Neural cell (in vitro differentiated cells): Measurements from ENCODE around the gene GFRA1. TPM values are rescaled to one million over a fixed set of nuclear protein-coding genes. Genes with fewer than 3 reads are reported as not detected.

Experiments used
- H2AFZ ChIP-seq: fragments of 200-600, 300-800 bp; sonication (generic), shearing (Covaris generic); 2 replicates; pipeline ENCODE4 v1.6.0; 2014; ENCODE audit warnings: low read depth, mild to moderate bottlenecking, antibody characterized with exemption, low read length, moderate library complexity
- H3F3A ChIP-seq: fragments of 200-600 bp; shearing (Covaris generic); 2 replicates; pipeline ENCODE4 v1.6.1; 2016; ENCODE audit warnings: mild to moderate bottlenecking, moderate library complexity, mixed read lengths, antibody characterized with exemption, low read length; ENCODE audit not compliant: insufficient read depth, poor library complexity, severe bottlenecking
- H3K27ac ChIP-seq: fragments of 200-600, 300-800 bp; sonication (generic), shearing (Covaris generic); 2 replicates; pipeline ENCODE4 v1.5.1; 2014; ENCODE audit warnings: mild to moderate bottlenecking, low read length, moderate library complexity
- H3K27me3 ChIP-seq: fragments of 300-800, 200-600 bp; sonication (generic), shearing (Covaris generic); 2 replicates; pipeline ENCODE4 v1.6.0; 2014; ENCODE audit warnings: mild to moderate bottlenecking, low read depth, low read length, moderate library complexity; ENCODE audit not compliant: insufficient read depth
- H3K36me3 ChIP-seq: fragments of 300-800, 200-600 bp; sonication (generic), shearing (Covaris generic); 2 replicates; pipeline ENCODE4 v1.5.1; 2014; ENCODE audit warnings: mild to moderate bottlenecking, antibody characterized with exemption, low read length, moderate library complexity; ENCODE audit not compliant: insufficient read depth
- H3K4me2 ChIP-seq: fragments of 300-800, 200-600 bp; sonication (generic), shearing (Covaris generic); 2 replicates; pipeline ENCODE4 v1.6.0; 2014; ENCODE audit warnings: mild to moderate bottlenecking, low read length
- H3K4me3 ChIP-seq: fragments of 300-800, 200-600 bp; sonication (generic), shearing (Covaris generic); 2 replicates; pipeline ENCODE4 v1.5.1; 2014; ENCODE audit warnings: mild to moderate bottlenecking, low read length, moderate library complexity
- H3K79me2 ChIP-seq: fragments of 200-600 bp; shearing (Covaris generic); replicated peaks from 2 replicates; pipeline ENCODE4 v1.6.0; 2014; ENCODE audit warnings: mild to moderate bottlenecking, low read length, moderate library complexity; ENCODE audit not compliant: insufficient read depth
- H3K9ac ChIP-seq: fragments of 300-800, 200-600 bp; sonication (generic), shearing (Covaris generic); 2 replicates; pipeline ENCODE4 v1.6.1; 2016; ENCODE audit warnings: mild to moderate bottlenecking, low read length, mixed read lengths
- H3K9me2 ChIP-seq: fragments of 200-600 bp; shearing (Covaris generic); 2 replicates; pipeline ENCODE4 v1.6.1; 2016; ENCODE audit warnings: mild to moderate bottlenecking, low read length, mixed read lengths; ENCODE audit not compliant: insufficient read depth
- H3K9me3 ChIP-seq: fragments of 200-600, 300-800 bp; sonication (generic), shearing (Covaris generic); 2 replicates; pipeline ENCODE4 v1.6.1; 2016; ENCODE audit warnings: mild to moderate bottlenecking, mixed run types, low read length, moderate library complexity, mixed read lengths
- H4K20me1 ChIP-seq: fragments of 200-600 bp; shearing (Covaris generic); 2 replicates; pipeline ENCODE4 v1.6.1; 2016; ENCODE audit warnings: mild to moderate bottlenecking, mixed run types; ENCODE audit not compliant: insufficient read depth
- CTCF ChIP-seq: fragments of 450-650 bp; IDR thresholded peaks from 2 replicates; pipeline ENCODE4 v1.5.1; 2014; ENCODE audit warnings: antibody characterized with exemption, mild to moderate bottlenecking, moderate library complexity; ENCODE audit not compliant: poor library complexity, severe bottlenecking
- EP300 ChIP-seq: fragments of 450-650 bp; conservative IDR thresholded peaks from 2 replicates; pipeline ENCODE4 v1.6.1; 2014; ENCODE audit warnings: antibody characterized with exemption, mild to moderate bottlenecking, moderate library complexity; ENCODE audit not compliant: poor library complexity, severe bottlenecking
- EZH2 ChIP-seq: fragments of 200-600, 300-800 bp; shearing (Covaris generic), sonication (generic); IDR thresholded peaks from 2 replicates; pipeline ENCODE4 v1.6.1; 2014; ENCODE audit warnings: antibody characterized with exemption, low read length, borderline replicate concordance, mild to moderate bottlenecking; ENCODE audit not compliant: insufficient read depth, poor library complexity, severe bottlenecking
- MXI1 ChIP-seq: fragments of 450-650 bp; conservative IDR thresholded peaks from 2 replicates; pipeline ENCODE4 v1.6.1; 2014; ENCODE audit warnings: antibody characterized with exemption, mild to moderate bottlenecking; ENCODE audit not compliant: poor library complexity, severe bottlenecking
- POLR2AphosphoS5 ChIP-seq: IDR thresholded peaks from 2 replicates; pipeline ENCODE4 v1.6.1; 2012
- RAD21 ChIP-seq: fragments of 450-650 bp; conservative IDR thresholded peaks from 2 replicates; pipeline ENCODE4 v1.6.1; 2014; ENCODE audit warnings: antibody characterized with exemption, mild to moderate bottlenecking, moderate library complexity
- REST ChIP-seq: IDR thresholded peaks from 2 replicates; pipeline ENCODE4 v1.6.1; 2012; ENCODE audit warnings: borderline replicate concordance
- SMC3 ChIP-seq: fragments of 450-650 bp; conservative IDR thresholded peaks from 2 replicates; pipeline ENCODE4 v1.6.1; 2014; ENCODE audit warnings: antibody characterized with exemption, mild to moderate bottlenecking, moderate library complexity; ENCODE audit not compliant: poor library complexity
- TAF1 ChIP-seq: IDR thresholded peaks from 2 replicates; pipeline ENCODE4 v1.6.1; 2012; ENCODE audit warnings: low read depth
- polyA plus RNA-seq: library from polyadenylated mRNA; depleted of rRNA; stranded (reverse); fragments of >200 nt; gene quantifications from 2 replicates; pipeline ENCODE4 v1.2.3, GENCODE V29; 2014

Gene GFRA1
- polyA plus RNA-seq, 1 donor from 2014 or later = 2.3 TPM

GRCh38 chr10:116112232-116113231 is 160.5 kb downstream of the GFRA1 start:
- no peaks in the 10 kb centered on the region for H3K9me2 ChIP-seq
- no peaks in the 10 kb centered on the region for H3K9me3 ChIP-seq
- H3K27me3 ChIP-seq = no peaks in the 10 kb centered on the region
- TF ChIP-seq SMC3 (no peak), TAF1 (no peak), REST (no peak), MXI1 (no peak), POLR2AphosphoS5 (no peak), EP300 (no peak), RAD21 (no peak), EZH2 (no peak), CTCF (no peak)
- no peaks in the 10 kb centered on the region for H3K79me2 ChIP-seq
- no peaks in the 10 kb centered on the region for H4K20me1 ChIP-seq
- H3K27ac ChIP-seq = no peak overlapping the region
- H3F3A ChIP-seq = no peaks in the 10 kb centered on the region
- H3K9ac ChIP-seq = no peak overlapping the region
- no peak overlapping the region for H3K4me3 ChIP-seq
- no peaks in the 10 kb centered on the region for H3K36me3 ChIP-seq
- no peak overlapping the region for H2AFZ ChIP-seq
- H3K4me2 ChIP-seq = no peak overlapping the region

- Histone ChIP-seq H3K79me2 (no peaks in the 10 kb centered on the region), H3K9ac (no peak overlapping the region), H3K36me3 (no peaks in the 10 kb centered on the region), H3K27me3 (no peaks in the 10 kb centered on the region), H3K9me3 (no peaks in the 10 kb centered on the region), H2AFZ (no peak overlapping the region), H3F3A (no peaks in the 10 kb centered on the region), H4K20me1 (no peaks in the 10 kb centered on the region), H3K9me2 (no peaks in the 10 kb centered on the region), H3K27ac (no peak overlapping the region), H3K4me2 (no peak overlapping the region), H3K4me3 (no peak overlapping the region)
- TF ChIP-seq SMC3 (no peak), EZH2 (no peak), CTCF (no peak), POLR2AphosphoS5 (no peak), TAF1 (no peak), REST (no peak), MXI1 (no peak), RAD21 (no peak), EP300 (no peak)
Measured at GRCh38 chr10:116111483-116112095, 161.4 kb downstream of the GFRA1 start.
